Measurements from ENCODE around the gene SERF2. TPM values are rescaled to one million over a fixed set of nuclear protein-coding genes. Genes with fewer than 3 reads are reported as not detected.
"Not testable (repeated sequence)": the region's sequence is repeated elsewhere in the genome, so short reads cannot be mapped to it uniquely, and the experiment has no call there.

SERF2 gene
- total and polyA plus RNA-seq, 10 donors = 566 to 2,199 (median 725) TPM

DNA sequence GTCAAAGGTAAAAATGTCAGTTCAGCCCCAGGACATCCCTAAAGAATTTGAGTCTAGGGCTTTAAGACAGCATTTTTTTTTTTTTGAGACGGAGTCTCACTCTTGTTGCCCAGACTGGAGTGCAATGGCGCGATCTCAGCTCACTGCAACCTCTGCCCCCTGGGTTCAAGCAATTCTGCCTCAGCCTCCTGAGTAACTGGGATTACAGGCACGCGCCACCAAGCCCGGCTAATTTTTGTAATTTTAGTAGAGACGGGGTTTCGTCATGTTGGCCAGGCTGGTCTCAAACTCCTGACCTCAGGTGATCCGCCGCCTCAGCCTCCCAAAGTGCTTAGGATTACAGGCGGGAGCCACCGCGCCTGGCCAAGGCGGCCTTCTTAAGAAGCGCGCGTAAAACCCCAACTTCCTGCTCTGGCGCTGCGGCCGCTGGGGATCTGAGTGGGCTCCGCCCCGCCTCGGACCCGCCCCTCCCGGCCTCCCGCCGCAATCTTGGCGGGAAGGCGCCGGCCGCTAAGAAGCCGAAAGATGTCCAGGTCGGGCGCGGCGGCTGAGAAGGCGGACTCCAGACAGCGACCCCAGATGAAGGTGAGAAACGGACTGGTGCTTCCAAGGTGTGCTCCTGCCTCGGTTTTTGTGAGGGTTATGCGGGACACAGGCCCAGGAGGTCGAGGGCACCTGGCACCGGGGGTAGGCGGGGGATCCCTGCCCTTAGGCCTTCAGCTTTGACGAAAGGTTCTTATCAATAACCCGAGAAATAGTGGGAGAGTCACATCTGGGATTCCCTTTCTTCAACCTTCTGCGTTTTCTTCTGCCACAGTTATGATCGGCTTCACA, 34.6 kb downstream of the SERF2 start, which contains the start of gene WDR76:
TSS of gene WDR76 (plus strand) at position 495 of the 834 bp plus-strand sequence. CDS start at position 526, 31 bp downstream.
- TF ChIP-seq POLR2A (IDR thresholded peaks at IDR 0.05) = peak in 1 of 3 donors; percentile 25
- TF ChIP-seq, protein P1, sequence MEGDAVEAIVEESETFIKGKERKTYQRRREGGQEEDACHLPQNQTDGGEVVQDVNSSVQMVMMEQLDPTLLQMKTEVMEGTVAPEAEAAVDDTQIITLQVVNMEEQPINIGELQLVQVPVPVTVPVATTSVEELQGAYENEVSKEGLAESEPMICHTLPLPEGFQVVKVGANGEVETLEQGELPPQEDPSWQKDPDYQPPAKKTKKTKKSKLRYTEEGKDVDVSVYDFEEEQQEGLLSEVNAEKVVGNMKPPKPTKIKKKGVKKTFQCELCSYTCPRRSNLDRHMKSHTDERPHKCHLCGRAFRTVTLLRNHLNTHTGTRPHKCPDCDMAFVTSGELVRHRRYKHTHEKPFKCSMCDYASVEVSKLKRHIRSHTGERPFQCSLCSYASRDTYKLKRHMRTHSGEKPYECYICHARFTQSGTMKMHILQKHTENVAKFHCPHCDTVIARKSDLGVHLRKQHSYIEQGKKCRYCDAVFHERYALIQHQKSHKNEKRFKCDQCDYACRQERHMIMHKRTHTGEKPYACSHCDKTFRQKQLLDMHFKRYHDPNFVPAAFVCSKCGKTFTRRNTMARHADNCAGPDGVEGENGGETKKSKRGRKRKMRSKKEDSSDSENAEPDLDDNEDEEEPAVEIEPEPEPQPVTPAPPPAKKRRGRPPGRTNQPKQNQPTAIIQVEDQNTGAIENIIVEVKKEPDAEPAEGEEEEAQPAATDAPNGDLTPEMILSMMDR (IDR thresholded peaks at IDR 0.05 in 8 of 11, conservative IDR thresholded peaks at IDR 0.05 in 3 of 11) = no peak
- TF ChIP-seq POLR2AphosphoS5 (IDR thresholded peaks at IDR 0.05) = peak; percentile 66 to 84 (median 79)
- DNase-seq = peak; percentile 94
- Histone ChIP-seq H3K27me3 (replicated peaks in 1 of 7) (no peaks in the 10 kb centered on the region), H3K4me1 (peaks cover 30 to 93% (median 63%) of the 10 kb centered on the region in 6 donors), H3K27ac (peak within 1 kb of the TSS; percentile 58 to 87 (median 78)), H3K36me3 (peaks cover 0 to 26% (median 0%) of the 10 kb centered on the region in 6 donors), H3K9me3 (no peaks in the 10 kb centered on the region), H3K4me3 (peak within 1 kb of the TSS; percentile 48 to 80 (median 60))
- intact Hi-C loops (cut with DNase I; ENCODE audit: low total_unique reads) = no loop called here
- 3 to 14% (median 5%) methylated on average over 15 to 48 of the region's 48 CpGs for WGBS, 5 donors

DNA sequence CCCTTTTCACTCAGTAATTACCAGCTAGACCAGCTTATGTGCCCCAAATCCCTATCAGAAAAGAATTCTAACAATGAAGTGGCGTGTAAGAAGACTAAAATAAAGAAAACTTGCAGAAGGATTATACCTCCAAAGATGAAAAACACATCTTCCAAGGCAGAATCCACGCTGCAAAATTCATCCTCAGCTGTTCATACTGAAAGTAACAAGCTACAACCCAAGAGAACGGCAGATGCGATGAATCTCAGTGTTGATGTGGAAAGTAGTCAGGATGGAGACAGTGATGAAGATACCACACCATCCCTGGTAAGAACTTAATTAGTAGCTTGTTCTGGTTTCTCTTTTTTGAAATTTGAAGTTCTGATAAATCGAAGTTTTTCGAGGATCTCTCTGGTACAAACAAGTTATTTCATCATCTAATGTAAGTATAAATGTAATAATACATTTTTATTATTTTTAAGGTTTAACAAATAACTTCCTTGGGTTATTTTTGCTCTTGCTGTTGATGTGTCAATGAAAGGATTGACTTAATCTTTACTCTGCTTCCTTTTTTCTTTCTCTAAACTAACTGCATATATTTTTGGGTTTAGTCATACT, 36.0 kb downstream of the SERF2 start:
- H3K36me3 ChIP-seq = peaks cover 0 to 17% (median 0%) of the 10 kb centered on the region in 6 donors
- H3K27me3 ChIP-seq (replicated peaks in 1 of 7) = no peaks in the 10 kb centered on the region
- H3K4me1 ChIP-seq = peaks cover 22 to 85% (median 49%) of the 10 kb centered on the region in 6 donors
- DNase-seq = no peak
- intact Hi-C loops (cut with DNase I; ENCODE audit: low total_unique reads) = no loop called here
- WGBS, 5 donors = 46 to 69% (median 58%) methylated on average over 6 of the region's 6 CpGs
- no peak for TF ChIP-seq POLR2A (IDR thresholded peaks at IDR 0.05)
- TF ChIP-seq, protein P1 (IDR thresholded peaks at IDR 0.05 in 8 of 11, conservative IDR thresholded peaks at IDR 0.05 in 3 of 11) = no peak
- no peak for TF ChIP-seq POLR2AphosphoS5 (IDR thresholded peaks at IDR 0.05)
- peak overlapping the region in 3 of 8 donors; percentile 58 to 80 (median 72) for H3K4me3 ChIP-seq
- H3K27ac ChIP-seq = peak overlapping the region in 5 of 8 donors; percentile 74 to 87 (median 81)
- no peaks in the 10 kb centered on the region for H3K9me3 ChIP-seq

DNA sequence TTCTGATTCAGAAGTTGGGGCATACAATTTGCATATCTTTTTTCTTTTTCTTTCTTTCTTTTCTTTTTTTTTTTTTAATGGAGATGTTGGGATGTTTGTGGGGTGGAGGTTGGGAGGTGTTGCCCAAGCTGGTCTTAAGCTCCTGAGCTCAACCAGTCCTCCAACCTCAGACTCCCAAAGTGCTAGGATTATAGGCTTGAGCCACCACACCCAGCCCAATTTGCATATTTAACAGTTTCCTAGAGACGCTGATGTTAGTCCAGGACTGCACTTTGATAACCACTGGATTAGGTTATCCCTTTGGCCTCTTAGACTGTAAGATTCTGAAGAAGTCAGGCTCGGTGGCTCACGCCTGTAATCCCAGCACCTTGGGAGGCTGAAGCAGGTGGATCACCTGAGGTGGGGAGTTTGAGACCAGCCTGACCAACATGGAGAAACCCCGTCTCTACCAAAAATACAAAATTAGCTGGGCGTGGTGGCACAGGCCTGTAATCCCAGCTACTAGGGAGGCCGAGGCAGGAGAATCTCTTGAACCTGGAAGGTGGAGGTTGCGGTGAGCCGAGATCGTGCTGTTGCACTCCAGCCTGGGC, 37.9 kb downstream of the SERF2 start:
- H3K27ac ChIP-seq; H3K9me3 ChIP-seq; DNase-seq; H3K4me3 ChIP-seq; H3K27me3 ChIP-seq (replicated peaks in 1 of 7); intact Hi-C loops (cut with DNase I; ENCODE audit: low total_unique reads): not testable (repeated sequence)
- peaks cover 12 to 71% (median 36%) of the 10 kb centered on the region in 6 donors for H3K4me1 ChIP-seq
- WGBS, 5 donors = 91 to 99% (median 94%) methylated on average over 9 of the region's 9 CpGs
- peaks cover 0 to 36% (median 0%) of the 10 kb centered on the region in 6 donors for H3K36me3 ChIP-seq

DNA sequence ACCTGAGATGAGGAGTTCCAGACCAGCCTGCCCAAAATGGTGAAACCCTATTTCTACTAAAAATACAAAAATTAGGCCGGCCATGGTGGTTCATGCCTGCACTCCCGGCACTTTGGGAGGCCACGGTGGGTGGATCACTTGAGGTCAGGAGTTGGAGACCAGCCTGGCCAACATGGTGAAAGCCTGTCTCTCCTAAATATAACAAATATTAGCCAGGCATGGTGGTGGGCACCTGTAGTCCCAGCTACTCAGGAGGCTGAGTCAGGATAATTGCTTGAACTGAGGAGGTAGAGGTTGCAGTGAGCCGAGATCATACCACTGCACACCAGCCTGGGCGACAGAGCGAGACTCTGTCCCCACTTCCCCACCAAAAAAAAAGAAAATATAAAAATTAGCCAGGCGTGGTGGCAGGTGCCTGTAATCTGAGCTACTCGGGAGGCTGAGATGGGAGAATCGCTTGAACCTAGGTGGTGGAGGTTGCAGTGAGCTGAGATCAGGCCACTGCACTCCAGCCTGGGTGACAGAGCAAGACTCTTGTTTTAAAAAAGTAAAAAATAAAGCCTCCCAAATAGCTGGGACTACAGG, 38.7 kb downstream of the SERF2 start:
- DNase-seq = not testable (repeated sequence)
- WGBS, 5 donors = 83 to 90% (median 86%) methylated on average over 9 of the region's 9 CpGs

DNA sequence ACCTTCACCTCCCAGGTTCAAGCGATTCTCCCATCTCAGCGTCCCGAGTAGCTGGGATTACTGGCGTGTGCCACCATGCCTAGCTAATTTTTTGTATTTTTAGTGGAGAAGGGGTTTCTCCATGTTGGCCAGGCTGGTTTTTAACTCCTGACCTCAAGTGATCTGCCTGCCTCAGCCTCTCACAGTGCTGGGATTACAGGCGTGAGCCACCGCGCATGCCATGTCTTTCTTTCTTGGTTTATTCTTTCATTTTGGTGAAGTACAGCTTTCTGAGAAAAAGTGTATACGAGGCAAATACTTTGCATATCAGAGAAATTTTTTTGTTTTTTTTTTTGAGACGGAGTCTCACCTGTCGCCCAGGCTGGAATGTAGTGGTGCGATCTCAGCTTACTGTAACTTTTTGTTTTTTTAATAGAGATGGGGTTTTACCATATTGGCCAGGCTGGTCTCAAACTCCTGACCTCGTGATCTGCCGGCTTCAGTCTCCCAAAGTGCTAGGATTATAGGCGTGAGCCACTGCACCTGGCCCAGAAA, 39.5 kb downstream of the SERF2 start:
- H3K4me3 ChIP-seq; H3K27me3 ChIP-seq (replicated peaks in 1 of 7); H3K9me3 ChIP-seq; H3K27ac ChIP-seq; intact Hi-C loops (cut with DNase I; ENCODE audit: low total_unique reads); DNase-seq: not testable (repeated sequence)
- Histone ChIP-seq H3K36me3 (peaks cover 0 to 51% (median 8%) of the 10 kb centered on the region in 6 donors), H3K4me1 (peaks cover 5 to 55% (median 22%) of the 10 kb centered on the region in 6 donors)
- WGBS, 5 donors = 94 to 95% (median 95%) methylated on average over 14 of the region's 14 CpGs

More for the DNA sequence above, 38.7 kb downstream of the SERF2 start:
- Histone ChIP-seq H3K4me1 (peaks cover 10 to 63% (median 29%) of the 10 kb centered on the region in 6 donors), H3K36me3 (peaks cover 0 to 43% (median 4%) of the 10 kb centered on the region in 6 donors)
- H3K4me3 ChIP-seq; H3K9me3 ChIP-seq; H3K27ac ChIP-seq; H3K27me3 ChIP-seq (replicated peaks in 1 of 7); intact Hi-C loops (cut with DNase I; ENCODE audit: low total_unique reads): not testable (repeated sequence)

DNA sequence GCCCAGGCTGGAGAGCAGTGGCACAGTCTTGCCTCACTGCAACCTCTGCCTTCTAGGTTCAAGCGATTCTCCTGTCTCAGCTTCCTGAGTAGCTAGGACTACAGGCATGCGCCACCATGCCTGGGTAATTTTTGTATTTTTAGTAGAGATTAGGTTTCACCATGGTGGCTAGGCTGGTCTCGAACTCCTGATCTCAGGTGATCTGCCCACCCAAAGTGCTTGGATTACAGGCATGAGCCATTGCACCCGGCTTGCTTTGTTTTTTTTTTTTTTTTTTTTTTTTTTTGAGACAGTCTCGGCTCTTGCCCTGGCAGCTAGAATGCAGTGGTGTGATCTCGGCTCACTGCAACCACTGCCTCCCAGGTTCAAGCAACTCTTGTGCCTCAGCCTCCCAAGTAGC, 40.4 kb downstream of the SERF2 start:
- H3K27me3 ChIP-seq (replicated peaks in 1 of 7); DNase-seq; H3K9me3 ChIP-seq; intact Hi-C loops (cut with DNase I; ENCODE audit: low total_unique reads); H3K27ac ChIP-seq; H3K4me3 ChIP-seq: not testable (repeated sequence)
- Histone ChIP-seq H3K4me1 (peaks cover 0 to 46% (median 15%) of the 10 kb centered on the region in 6 donors), H3K36me3 (peaks cover 0 to 60% (median 8%) of the 10 kb centered on the region in 6 donors)
- WGBS, 5 donors = 87 to 97% (median 93%) methylated on average over 6 of the region's 6 CpGs

All from spleen (tissue), 11 donors.